EH (cell line): ENCODE measurements around the gene LILRA5.
"Not testable (repeated sequence)": the region's sequence is repeated elsewhere in the genome, so short reads cannot be mapped to it uniquely, and the experiment has no call there.

Source experiments
- DNase-seq: peaks from one replicate; pipeline ENCODE4 v3.0.0-alpha.2; 2015; ENCODE audit warnings: low read depth

Gene LILRA5

GRCh38 chr19:54333586-54334298, 20.8 kb upstream of the LILRA5 start:
- DNase-seq: no peak

- no peak for DNase-seq
Observed at GRCh38 chr19:54332149-54332548, 19.2 kb upstream of the LILRA5 start.

GRCh38 chr19:54331626-54332025, 18.7 kb upstream of the LILRA5 start:
- DNase-seq: no peak

GRCh38 chr19:54329476-54330165, 16.7 kb upstream of the LILRA5 start:
- no peak for DNase-seq

- not testable (repeated sequence) for DNase-seq
Observed at GRCh38 chr19:54328781-54329180, 15.8 kb upstream of the LILRA5 start.

- DNase-seq: no peak
Observed at GRCh38 chr19:54325631-54326030, 12.7 kb upstream of the LILRA5 start.

GRCh38 chr19:54325194-54325621, 12.2 kb upstream of the LILRA5 start:
- DNase-seq: peak; percentile 33

GRCh38 chr19:54324071-54324470, 11.1 kb upstream of the LILRA5 start:
- DNase-seq: no peak

- DNase-seq: not testable (repeated sequence)
Observed at GRCh38 chr19:54322934-54323333, 10.0 kb upstream of the LILRA5 start.

- not testable (repeated sequence) for DNase-seq
Observed at GRCh38 chr19:54322295-54322694, 9.3 kb upstream of the LILRA5 start.

GRCh38 chr19:54319892-54320670, 7.1 kb upstream of the LILRA5 start:
- no peak for DNase-seq

- no peak for DNase-seq
Observed at GRCh38 chr19:54319049-54319448, 6.1 kb upstream of the LILRA5 start.

GRCh38 chr19:54317965-54318240, 4.9 kb upstream of the LILRA5 start:
- DNase-seq: no peak

GRCh38 chr19:54317108-54317964, 4.4 kb upstream of the LILRA5 start:
- no peak for DNase-seq

GRCh38 chr19:54316746-54317107, 3.8 kb upstream of the LILRA5 start:
- no peak for DNase-seq

- DNase-seq: no peak
Observed at GRCh38 chr19:54315956-54316355, 3.0 kb upstream of the LILRA5 start.

GRCh38 chr19:54312011-54312410, 955 bp downstream of the LILRA5 start:
- no peak for DNase-seq

GRCh38 chr19:54311486-54311885, 1.5 kb downstream of the LILRA5 start:
- no peak for DNase-seq

GRCh38 chr19:54310543-54310942, 2.4 kb downstream of the LILRA5 start:
- no peak for DNase-seq

- DNase-seq: no peak
Observed at GRCh38 chr19:54309811-54310210, 3.2 kb downstream of the LILRA5 start.

- no peak for DNase-seq
Observed at GRCh38 chr19:54307389-54308020, 5.5 kb downstream of the LILRA5 start.

GRCh38 chr19:54305141-54305540, 7.8 kb downstream of the LILRA5 start:
- no peak for DNase-seq
